HG02970 (cell line): ENCODE results near the gene LRRC8B.

Experiments
- ATAC-seq: cut with Tn5 transposase; IDR thresholded peaks from one replicate; pipeline ENCODE4 v1.9.1; 2021; ENCODE audit warnings: mild to moderate bottlenecking, moderate library complexity, moderate number of reproducible peaks; ENCODE audit not compliant: unreplicated experiment, low FRiP score

The LRRC8B gene

GRCh38 chr1:89546082-89546889 is 21.7 kb downstream of the LRRC8B start:
- no peak for ATAC-seq

- ATAC-seq, result no peak
These were observed 22.4 kb downstream of the LRRC8B start for GRCh38 chr1:89546934-89547562.

DNA sequence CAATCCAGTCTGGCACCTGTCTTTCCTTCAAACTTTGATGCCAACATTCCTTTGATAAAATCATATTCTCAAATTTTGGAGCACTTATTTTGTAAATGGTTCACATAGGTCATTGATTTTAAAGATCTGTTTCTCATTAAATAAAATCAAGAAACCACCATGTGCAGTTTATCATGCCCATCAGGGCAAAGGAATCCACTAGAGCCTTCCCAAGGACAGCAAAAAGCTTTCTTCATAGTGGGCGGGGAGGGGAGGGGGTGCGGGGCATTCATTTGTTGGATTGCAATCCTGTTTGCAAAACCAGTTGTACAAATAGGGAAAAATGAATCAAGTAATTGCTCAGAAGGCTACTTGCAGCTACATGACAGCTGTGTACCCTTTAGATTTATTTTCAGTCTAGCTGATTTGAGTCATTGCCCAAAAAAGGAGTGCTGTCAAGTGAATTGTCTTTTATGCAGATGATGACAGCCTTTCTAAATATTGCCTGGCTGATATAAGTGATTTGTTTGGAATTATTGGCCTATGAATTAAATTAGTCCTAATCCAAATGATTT is 23.0 kb downstream of the LRRC8B start:
- no peak for ATAC-seq

- no peak for ATAC-seq
These were observed 23.7 kb downstream of the LRRC8B start for GRCh38 chr1:89548122-89548857.

DNA sequence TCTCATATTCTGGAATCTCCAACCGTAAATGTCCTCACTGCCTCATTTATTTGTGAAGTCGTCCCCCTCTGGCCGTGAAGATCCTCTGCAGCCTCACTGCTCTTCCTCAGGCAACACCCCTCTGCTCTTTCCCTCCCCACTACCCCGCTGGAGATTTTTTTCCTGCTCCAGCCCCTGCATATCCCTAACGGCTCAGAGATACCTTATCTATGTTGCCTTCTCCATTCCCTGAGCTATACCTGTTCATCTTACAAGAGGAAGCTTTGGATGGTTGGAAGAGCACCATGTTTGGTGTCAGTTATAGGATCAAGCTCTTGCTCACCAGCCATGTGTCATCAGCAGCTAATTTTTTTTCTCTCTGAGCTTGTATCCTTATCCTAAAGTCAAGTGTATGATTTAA is 26.4 kb downstream of the LRRC8B start:
- ATAC-seq, result no peak

- no peak for ATAC-seq
These were observed 27.9 kb downstream of the LRRC8B start for GRCh38 chr1:89552471-89553081.

- ATAC-seq, result no peak
These were observed 28.5 kb downstream of the LRRC8B start for GRCh38 chr1:89553157-89553556.

DNA sequence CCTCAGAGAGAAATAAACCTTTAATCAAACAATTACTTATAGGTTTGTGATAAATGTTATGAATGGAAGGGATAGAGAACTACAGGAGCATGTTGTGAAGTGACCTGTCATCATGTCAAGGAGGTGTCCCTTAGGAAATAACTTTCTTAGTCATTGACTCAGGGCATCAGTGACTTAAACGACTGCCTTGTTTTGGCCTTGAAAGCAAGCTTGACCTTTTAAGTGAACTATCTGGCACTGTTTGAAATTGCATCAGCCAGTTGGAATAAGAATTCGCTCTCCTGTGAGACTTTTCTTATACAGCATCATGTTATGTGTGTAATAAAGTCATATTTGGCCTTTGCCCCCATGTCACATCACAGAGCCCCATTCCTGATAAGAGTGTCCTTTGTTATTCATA is 30.9 kb downstream of the LRRC8B start:
- ATAC-seq, result no peak

- ATAC-seq, result no peak
These were observed 32.3 kb downstream of the LRRC8B start for GRCh38 chr1:89556726-89557444.

- ATAC-seq, result no peak
These were observed 32.8 kb downstream of the LRRC8B start for GRCh38 chr1:89557445-89557825.

DNA sequence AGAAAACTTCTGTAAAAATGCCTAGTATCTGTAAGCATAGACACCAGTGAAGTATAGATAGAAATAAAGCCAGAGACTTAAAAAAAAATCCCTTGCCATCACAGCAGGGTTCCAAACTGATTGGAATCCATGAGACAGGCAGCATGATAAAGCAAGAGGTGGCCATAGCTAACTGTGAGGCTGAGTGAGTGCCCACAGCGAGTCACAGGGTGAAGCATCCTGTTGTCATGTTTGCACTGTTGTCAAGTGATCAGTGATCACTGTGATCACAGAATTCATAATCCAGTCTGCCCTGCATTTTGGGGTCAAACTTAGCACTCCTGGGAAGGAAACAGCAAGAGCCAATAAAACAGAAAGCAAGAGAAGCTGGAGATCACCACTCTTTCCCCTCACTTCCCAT is 33.3 kb downstream of the LRRC8B start:
- ATAC-seq, result no peak

DNA sequence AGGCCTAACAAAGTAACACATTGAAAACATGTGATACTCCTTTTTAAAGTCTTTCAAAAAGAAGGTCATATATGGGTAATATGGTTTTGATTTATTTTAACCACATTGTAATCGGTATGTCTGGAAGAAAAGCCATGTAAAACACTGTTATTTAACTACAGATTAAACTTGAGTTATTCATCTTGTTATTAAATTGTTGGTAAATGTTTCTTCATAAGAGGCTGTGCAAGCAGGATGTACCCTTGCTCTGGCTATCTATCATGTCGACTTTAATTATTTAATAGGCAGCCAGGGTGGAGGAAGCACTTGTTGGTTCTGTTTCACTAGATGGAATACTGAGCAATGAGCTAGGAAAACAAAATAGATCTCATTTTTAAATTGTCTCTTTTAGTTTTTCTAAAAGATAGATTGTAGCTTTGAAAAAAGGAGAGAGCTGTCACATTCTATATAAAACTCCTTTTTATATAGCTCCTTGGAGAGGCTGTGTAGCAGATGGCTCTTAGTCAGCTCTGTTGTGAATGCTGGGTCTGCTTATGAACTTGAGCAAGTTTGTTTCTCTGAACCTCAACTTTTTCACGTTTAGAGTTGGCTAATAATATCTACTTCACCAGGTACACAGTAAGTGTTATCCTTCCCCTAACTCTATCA is 39.5 kb downstream of the LRRC8B start:
- ATAC-seq, result no peak

GRCh38 chr1:89565521-89565920 is 40.9 kb downstream of the LRRC8B start:
- ATAC-seq, result no peak

DNA sequence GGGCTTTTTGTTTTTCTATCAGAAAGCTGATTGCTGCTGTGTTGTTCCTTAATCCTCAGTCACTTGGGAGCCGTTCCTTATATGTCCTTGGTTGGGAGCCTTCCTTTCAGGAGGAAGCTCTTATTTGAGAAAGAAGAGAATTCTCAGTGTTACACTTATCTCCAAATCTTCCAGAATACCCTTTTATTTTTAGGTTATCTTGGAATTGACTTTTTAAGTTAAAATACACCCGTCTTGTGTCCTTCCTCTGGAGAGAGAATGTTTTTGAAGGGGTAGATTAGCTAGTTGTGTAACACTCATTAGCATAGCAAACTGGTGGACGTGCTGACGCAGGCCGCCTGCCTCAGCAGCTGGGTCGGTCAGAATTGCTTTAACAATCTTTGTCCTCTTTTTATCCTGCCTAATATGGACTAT is 42.1 kb downstream of the LRRC8B start:
- no peak for ATAC-seq

DNA sequence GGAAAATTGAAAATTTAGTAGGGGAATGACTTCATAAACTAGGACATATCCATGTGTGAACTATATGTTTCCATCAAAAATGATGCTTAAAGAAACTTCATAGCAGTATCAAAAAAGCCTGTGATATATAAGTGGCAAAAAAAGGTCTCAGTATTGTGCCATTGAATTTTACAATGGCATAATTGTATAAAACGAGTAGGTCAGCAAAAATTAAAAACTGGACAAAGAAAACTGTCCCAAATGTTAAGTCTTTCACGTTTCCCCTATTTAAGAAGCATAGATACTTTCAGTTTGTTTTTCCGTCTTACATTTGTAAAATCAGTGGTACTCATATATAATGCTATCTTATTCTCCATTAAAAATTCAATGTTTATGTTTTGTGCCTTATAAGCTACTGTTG is 43.2 kb downstream of the LRRC8B start:
- no peak for ATAC-seq

DNA sequence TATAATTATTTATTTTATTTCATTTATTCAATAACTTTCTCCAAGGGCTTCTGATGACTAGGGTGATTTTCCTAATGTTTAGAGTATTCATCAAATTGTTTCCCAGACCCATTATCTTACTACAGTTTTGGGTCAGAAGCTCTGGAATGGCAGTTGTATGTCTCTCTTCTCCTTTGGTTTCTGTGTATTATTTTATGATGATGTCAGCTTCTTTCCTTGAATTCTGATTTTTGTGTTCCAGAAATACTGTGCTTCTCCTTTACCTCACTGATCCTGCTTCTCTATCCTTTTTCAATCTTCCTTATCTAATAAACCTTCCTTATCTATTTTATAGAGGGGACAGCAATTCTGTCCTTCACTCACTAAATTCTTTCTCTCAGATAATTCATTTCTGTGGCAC is 48.8 kb downstream of the LRRC8B start:
- no peak for ATAC-seq

GRCh38 chr1:89574621-89575020 is 50.0 kb downstream of the LRRC8B start:
- ATAC-seq, result no peak

DNA sequence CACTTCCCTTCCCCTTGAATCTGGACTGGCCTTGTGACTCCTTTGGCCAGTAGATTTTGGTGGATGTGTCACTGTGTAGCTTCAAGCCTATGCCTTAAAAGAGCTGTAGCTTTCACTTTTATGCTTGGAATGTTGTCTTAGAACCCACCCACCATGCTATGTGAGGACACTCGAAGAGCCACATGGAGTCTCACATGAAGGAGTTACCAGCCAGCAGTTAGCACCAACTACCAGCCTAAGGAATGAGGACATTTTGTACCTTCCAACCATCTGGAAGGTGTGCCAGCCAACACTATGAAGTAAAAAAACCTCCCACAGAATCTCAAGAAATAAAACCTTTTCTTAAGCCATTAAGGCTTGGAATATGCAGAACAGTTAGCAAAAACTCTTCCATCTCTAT is 50.6 kb downstream of the LRRC8B start:
- ATAC-seq, result no peak

- ATAC-seq, result no peak
These were observed 51.4 kb downstream of the LRRC8B start for GRCh38 chr1:89576013-89576412.

- ATAC-seq, result no peak
These were observed 53.5 kb downstream of the LRRC8B start for GRCh38 chr1:89578151-89578550.
